Prostate gland (tissue), 2 donors: ENCODE results near the gene ZNF581. TPM values are rescaled to one million over a fixed set of nuclear protein-coding genes. Genes with fewer than 3 reads are reported as not detected.

ENCODE experiments used
- DNase-seq: peaks from one replicate; pipeline ENCODE4 v3.0.0-alpha.2; 2019; ENCODE audit warnings: low spot score
- H3K27ac ChIP-seq, 2 donors: fragments of 200-600 bp; sonication (generic); 2 replicates each; pipeline ENCODE4 v1.5.1; 2017 to 2019
- H3K27me3 ChIP-seq: fragments of 200-600 bp; sonication (generic); replicated peaks from 2 replicates; pipeline ENCODE4 v1.5.1; 2019; ENCODE audit not compliant: insufficient read depth
- H3K36me3 ChIP-seq, 2 donors: fragments of 200-600 bp; sonication (generic); 1 replicate in 1 of 2; 2 replicates in 1 of 2; pipeline versions ENCODE4 v1.5.1 to v1.8.1; 2017 to 2019
- H3K4me1 ChIP-seq: fragments of 200-600 bp; sonication (generic); replicated peaks from 2 replicates; pipeline ENCODE4 v1.5.1; 2019
- H3K4me3 ChIP-seq, 2 donors: fragments of 200-600 bp; sonication (generic); 2 replicates each; pipeline ENCODE4 v1.5.1; 2017 to 2019
- H3K9me3 ChIP-seq: fragments of 200-600 bp; sonication (generic); 2 replicates; pipeline ENCODE4 v1.5.1; 2017
- CTCF ChIP-seq, 4 experiments: fragments of 200-600 bp in 2 of 4; fragments of 450-650 bp in 2 of 4; sonication (generic) in 2 of 4; IDR thresholded peaks; 1 replicate in 3 of 4; 2 replicates in 1 of 4; pipeline ENCODE4 v1.5.1; 2016 to 2019; ENCODE audit warnings: antibody characterized with exemption in 4 of 4, mild to moderate bottlenecking in 2 of 4, moderate library complexity in 2 of 4
- POLR2A ChIP-seq: fragments of 450-650 bp; IDR thresholded peaks from one replicate; pipeline ENCODE4 v1.6.1; 2016; ENCODE audit warnings: antibody characterized with exemption, mild to moderate bottlenecking
- POLR2AphosphoS5 ChIP-seq: sonication (generic); formaldehyde crosslinking; IDR thresholded peaks from one replicate; pipeline ENCODE4 v1.6.1; 2017; ENCODE audit warnings: antibody characterized with exemption
- WGBS: methylation state at CpG from one replicate; pipeline ENCODE4 v1.1.5; 2018; 5-methylcytosine and 5-hydroxymethylcytosine counted together
- intact Hi-C: fragments of 100-400 bp; cut with DNase I; formaldehyde crosslinking; loops from one replicate; pipeline ENCODE4 v1.14.2; 2022
- total RNA-seq, 2 donors: library from RNA; depleted of rRNA; stranded (reverse); fragments of >200 nt; gene quantifications; one replicate each; pipeline ENCODE4 v1.1.0, GENCODE V29; 2016

The ZNF581 gene
- total RNA-seq, 2 donors from 2014 or later, result 19.7 to 20.6 TPM

GRCh38 chr19:55605637-55606470, 37.6 kb upstream of the ZNF581 start, which contains the start of gene ZNF865:
TSS of gene ZNF865 (plus strand) at chr19:55605647. CDS start at chr19:55613619, 7,972 bp downstream.
- H3K4me3 ChIP-seq, result peak within 1 kb of the TSS; percentile 84 to 99
- no peaks in the 10 kb centered on the region for H3K9me3 ChIP-seq
- peak; percentile 69 for DNase-seq
- peaks cover 9% of the 10 kb centered on the region for H3K4me1 ChIP-seq
- no peak for TF ChIP-seq POLR2A
- peak in 3 of 4 experiments; percentile 49 to 74 (median 69) for TF ChIP-seq CTCF (IDR thresholded peaks at IDR 0.05)
- peak; percentile 53 for TF ChIP-seq POLR2AphosphoS5
- intact Hi-C loops, result loop anchor here (5.0 to 10.0 kb wide), 2 partner anchors 89 to 491 kb away; partner anchors contain the start of gene PPP1R12C
- H3K27me3 ChIP-seq, result no peaks in the 10 kb centered on the region
- 1% methylated on average over 26 of the region's 44 CpGs for WGBS
- H3K27ac ChIP-seq, result peak within 1 kb of the TSS; percentile 85 to 95
- H3K36me3 ChIP-seq, result no peaks in the 10 kb centered on the region

- Histone ChIP-seq H3K4me1 (peaks cover 6% of the 10 kb centered on the region), H3K36me3 (no peaks in the 10 kb centered on the region), H3K9me3 (no peaks in the 10 kb centered on the region), H3K27me3 (no peaks in the 10 kb centered on the region), H3K27ac (peak overlapping the region; percentile 85 to 95), H3K4me3 (peak overlapping the region; percentile 84 to 99)
- DNase-seq, result no peak
- intact Hi-C loops, result loop anchor here (5.0 to 10.0 kb wide), 2 partner anchors 89 to 492 kb away; partner anchors contain the start of gene PPP1R12C
- whole genome bisulfite sequencing, result 13% methylated on average over 12 of the region's 12 CpGs
- TF ChIP-seq CTCF (IDR thresholded peaks at IDR 0.05) (no peak), POLR2AphosphoS5 (no peak), POLR2A (no peak)
These were observed 37.0 kb upstream of the ZNF581 start for GRCh38 chr19:55606471-55606787.

GRCh38 chr19:55606817-55607216, 36.6 kb upstream of the ZNF581 start:
- Histone ChIP-seq H3K9me3 (no peaks in the 10 kb centered on the region), H3K4me1 (peaks cover 6% of the 10 kb centered on the region), H3K27ac (peak overlapping the region in 1 of 2 donors; percentile 85), H3K36me3 (no peaks in the 10 kb centered on the region), H3K4me3 (peak overlapping the region in 1 of 2 donors; percentile 99), H3K27me3 (no peaks in the 10 kb centered on the region)
- TF ChIP-seq POLR2A (no peak), POLR2AphosphoS5 (no peak), CTCF (IDR thresholded peaks at IDR 0.05) (no peak)
- 71% methylated on average over 9 of the region's 9 CpGs for WGBS
- no peak for DNase-seq
- intact Hi-C loops, result loop anchor here (5.0 to 10.0 kb wide), 2 partner anchors 90 to 492 kb away; partner anchors contain the start of gene PPP1R12C

- intact Hi-C loops, result loop anchor here (5.0 to 10.0 kb wide), 2 partner anchors 92 to 495 kb away; partner anchors contain the start of gene PPP1R12C
These were observed 34.1 kb upstream of the ZNF581 start for GRCh38 chr19:55609326-55609725.

More at GRCh38 chr19:55609326-55609725, 34.1 kb upstream of the ZNF581 start:
- Histone ChIP-seq H3K4me1 (peaks cover 6% of the 10 kb centered on the region), H3K9me3 (no peaks in the 10 kb centered on the region), H3K36me3 (no peaks in the 10 kb centered on the region), H3K27ac (no peak overlapping the region), H3K4me3 (no peak overlapping the region), H3K27me3 (no peaks in the 10 kb centered on the region)
- WGBS, result 93% methylated on average over 5 of the region's 5 CpGs
- no peak for DNase-seq
- no peak for TF ChIP-seq POLR2A
- TF ChIP-seq CTCF (IDR thresholded peaks at IDR 0.05), result no peak
- no peak for TF ChIP-seq POLR2AphosphoS5
